Stimulated activated CD8-positive, alpha-beta memory T cell treated with anti-CD3 and anti-CD28 coated beads, Interleukin-12 subunit alpha, Interleukin-12 subunit beta, amount 100 ng/mL, for 4 hours (primary cell): Measurements from ENCODE around the gene HMCN1.

Experiments
- DNase-seq: peaks from one replicate; pipeline ENCODE4 v3.0.0-alpha.2; 2020; ENCODE audit warnings: low read depth

HMCN1 gene

DNA sequence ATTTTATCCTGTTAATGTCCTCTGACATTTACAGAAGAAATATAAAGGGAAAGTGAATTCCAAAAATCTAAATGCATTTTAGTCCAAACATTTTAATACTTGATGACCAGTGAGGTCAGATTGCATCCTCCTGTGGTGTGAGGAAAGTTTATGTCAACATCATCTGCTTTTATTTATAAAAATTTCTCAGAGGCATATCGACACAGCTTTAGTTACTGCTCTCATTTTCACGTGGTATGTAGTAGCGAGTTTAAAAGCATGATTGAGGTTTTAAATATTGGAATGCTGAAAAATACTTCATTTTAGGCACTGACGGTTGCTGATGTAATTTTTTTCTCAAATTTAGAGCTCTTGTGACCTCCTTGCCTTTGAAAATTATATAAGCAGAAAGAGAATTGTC lies 234.8 kb downstream of the HMCN1 start:
- no peak for DNase-seq

- no peak for DNase-seq
Observed at GRCh38 chr1:185969524-185969991, 235.4 kb downstream of the HMCN1 start.

- no peak for DNase-seq
Observed at GRCh38 chr1:185971688-185972087, 237.5 kb downstream of the HMCN1 start.

DNA sequence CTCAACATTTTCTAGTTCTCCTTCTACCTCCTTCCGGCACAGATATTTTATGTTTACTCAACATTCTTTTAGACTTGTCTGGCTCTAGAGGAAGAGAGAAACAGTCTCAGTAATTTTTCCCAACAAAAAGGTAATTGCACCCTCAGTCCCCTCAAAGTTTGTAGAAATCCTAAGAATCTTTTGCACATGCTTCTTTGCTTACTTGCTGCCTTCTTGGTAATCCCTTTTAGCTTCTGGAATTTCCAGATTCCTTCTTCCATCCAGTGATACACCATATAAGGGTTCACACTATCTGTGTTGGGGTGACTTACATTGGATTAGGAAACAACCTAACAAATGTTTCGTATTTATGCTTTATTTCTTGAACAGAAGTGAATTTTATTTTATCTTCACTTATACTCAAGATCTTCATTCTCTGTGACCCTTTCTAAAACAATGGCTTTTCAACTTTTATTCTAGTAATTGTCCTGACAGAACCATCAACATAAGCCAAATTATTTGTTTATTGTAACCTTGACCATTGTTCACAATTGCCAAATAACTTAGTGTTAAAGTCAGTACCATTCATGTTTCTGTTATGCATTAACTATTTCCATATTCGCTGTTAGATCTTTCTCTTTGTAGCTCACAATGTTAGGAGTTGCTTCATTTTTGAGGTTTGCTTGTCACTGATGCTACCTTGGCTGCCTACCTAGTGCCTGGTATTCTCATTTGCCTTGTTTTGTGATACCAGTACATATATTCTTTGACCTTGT lies 238.1 kb downstream of the HMCN1 start:
- no peak for DNase-seq

GRCh38 chr1:185973645-185974044 lies 239.5 kb downstream of the HMCN1 start:
- no peak for DNase-seq

DNA sequence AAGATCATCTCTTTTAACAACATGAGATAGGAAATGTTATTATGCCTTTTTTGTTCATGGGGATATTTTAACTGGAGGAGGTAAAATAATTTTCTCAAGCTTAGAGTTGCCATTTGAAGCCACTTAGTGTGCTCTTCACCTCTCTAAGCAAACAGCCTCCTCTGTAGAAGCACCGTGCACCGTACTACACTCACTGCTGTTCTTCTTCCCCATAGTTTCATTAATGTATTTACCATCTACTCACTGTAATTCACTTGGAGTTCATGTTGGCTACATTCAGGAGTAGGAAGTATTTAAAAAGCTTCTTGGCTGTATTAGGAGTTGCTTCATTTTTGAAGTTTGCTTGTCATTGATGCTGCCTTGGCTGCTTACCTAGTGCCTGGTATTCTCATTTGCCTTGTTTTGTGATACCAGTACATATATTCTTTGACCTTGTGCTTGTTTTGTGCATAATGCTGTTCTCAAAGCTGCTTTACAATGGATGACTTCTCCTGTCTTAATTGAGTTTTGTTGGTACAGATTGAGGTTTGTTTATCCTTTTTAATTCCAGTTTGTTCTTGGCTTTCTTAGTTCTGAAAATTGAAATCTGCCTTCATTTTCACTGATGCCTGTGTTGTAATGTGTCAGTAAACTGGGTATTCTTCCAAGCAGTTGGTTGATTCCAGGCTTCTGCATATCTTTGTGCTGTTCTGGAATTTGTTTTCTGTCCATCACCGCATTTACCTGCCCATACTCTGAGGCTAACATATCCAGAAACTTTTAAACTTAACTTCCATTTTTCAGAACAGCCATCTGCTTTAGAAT lies 240.4 kb downstream of the HMCN1 start:
- no peak for DNase-seq

DNA sequence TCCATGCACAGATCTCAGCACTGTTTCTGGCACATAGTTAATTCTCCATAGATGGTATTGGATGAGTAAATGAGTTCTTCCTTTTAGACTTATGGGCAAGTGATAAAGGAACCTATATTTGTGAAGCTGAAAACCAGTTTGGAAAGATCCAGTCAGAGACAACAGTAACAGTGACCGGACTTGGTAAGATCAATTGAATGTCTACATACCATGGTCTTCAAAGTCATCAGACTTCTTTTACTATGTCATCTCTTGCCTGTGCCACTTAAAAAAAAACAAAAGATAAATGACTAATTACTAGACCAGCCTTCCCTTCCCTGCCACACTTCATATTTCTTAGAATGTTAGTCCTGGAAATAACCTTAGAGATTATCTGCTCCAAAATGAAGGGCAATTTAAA lies 246.7 kb downstream of the HMCN1 start:
- DNase-seq = no peak

GRCh38 chr1:185984113-185984836 lies 250.1 kb downstream of the HMCN1 start:
- DNase-seq = no peak

DNA sequence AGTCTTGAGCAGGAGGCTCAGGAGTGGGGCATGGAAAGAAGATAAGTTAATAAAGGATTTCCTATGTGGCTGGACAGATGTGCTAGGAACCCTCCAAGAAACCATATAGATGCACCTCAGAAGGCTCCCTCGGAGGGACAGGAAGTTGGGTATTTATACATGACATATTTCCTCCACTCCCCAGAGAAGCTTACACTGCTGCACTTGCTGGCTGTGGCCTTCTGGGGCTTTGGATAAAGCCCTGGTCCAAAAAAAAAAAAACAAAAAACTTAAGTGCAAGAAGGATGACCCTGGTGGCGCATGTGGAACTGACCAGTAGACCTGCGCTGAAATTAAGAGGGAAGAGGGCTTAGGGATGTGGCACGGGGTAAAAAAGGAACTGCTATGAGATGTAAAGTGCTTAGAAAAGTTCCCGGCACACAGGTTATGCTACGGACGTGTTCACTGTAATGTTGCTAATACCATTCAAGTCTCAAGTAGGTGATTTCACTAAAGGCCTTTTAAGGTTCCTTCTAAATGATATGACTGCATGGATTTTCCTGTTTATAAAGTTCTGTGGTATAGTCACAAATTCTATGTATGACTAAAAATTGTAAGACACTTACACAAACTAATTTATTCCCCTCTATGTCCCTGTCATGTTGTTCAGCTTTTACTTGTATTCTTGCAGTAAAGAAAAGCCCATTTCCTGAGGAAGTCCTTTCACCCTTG lies 253.6 kb downstream of the HMCN1 start:
- DNase-seq = no peak

- DNase-seq = no peak
Observed at GRCh38 chr1:185990565-185990964, 256.4 kb downstream of the HMCN1 start.

DNA sequence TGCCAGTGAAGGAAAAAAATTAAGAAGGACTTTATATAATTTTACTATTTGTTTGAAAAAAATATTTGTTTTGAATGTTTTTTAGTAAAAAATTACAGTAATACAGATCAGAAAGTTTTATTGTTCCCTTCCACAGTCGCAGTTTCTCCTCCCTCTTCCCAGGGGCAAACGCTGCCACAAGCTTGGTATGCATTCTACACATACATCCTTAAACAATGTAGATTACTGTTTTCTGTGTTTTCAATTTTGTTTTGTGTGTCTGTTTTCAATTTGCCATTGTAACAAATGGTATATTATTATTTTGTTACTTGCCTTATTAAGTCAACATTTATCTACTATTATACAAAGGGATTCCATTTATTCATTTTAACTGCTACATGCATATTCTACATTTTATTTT lies 257.1 kb downstream of the HMCN1 start:
- DNase-seq = no peak

DNA sequence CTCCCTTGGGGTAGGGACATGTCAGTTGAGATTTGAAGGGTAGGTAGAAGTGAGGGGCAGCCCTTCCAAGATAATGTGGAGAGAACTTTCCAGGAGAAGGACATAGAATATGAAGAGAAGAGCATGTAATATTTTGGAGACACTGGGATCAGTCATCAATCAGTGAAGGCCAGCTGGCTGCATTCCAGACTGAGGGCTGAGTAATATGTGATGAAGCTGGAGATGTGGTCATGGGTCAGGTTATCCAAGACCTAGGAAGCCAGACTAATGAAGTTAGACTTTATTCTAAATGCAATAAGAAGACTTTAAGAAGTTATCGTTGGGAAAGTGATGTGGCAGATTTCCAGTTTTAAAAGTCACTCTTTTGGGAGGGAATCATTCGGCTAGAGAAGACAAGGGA lies 262.0 kb downstream of the HMCN1 start:
- no peak for DNase-seq

DNA sequence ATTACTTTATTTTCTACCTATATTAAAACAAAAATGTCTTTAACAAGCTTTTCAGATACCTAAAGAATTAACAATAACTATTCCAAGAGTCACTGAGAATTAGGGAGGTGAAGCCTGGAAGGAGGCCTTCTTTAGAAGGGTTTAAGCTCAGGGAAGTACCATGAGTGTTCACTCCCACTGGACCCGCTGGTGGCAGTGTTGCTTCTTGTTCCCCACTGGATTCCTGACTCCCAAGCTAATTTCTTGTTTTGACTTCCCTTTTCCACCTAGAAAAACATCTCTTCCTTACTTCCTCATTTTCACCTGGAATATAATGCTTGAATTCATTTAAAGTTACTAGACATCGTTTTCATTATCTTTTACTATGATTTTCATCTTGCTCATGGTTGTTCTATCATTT lies 264.2 kb downstream of the HMCN1 start:
- no peak for DNase-seq

DNA sequence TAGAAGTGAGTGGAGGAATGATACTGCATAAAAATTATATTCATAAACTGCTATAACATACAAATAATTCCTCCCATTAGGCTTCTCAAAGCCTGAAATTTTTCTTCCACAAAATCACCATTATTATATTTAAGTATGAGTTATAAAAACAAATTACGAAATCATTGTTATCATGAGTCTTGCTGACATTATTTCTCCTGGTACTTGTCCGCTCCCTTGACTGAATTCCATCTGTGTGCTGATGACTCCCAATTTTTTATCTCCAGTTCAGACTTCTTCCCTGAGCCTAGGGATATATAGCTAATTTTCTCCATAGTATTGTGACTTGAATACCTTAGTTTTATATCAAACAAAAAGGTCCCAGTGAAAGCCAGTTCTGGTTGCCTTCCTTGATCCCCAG lies 268.2 kb downstream of the HMCN1 start:
- DNase-seq = no peak

DNA sequence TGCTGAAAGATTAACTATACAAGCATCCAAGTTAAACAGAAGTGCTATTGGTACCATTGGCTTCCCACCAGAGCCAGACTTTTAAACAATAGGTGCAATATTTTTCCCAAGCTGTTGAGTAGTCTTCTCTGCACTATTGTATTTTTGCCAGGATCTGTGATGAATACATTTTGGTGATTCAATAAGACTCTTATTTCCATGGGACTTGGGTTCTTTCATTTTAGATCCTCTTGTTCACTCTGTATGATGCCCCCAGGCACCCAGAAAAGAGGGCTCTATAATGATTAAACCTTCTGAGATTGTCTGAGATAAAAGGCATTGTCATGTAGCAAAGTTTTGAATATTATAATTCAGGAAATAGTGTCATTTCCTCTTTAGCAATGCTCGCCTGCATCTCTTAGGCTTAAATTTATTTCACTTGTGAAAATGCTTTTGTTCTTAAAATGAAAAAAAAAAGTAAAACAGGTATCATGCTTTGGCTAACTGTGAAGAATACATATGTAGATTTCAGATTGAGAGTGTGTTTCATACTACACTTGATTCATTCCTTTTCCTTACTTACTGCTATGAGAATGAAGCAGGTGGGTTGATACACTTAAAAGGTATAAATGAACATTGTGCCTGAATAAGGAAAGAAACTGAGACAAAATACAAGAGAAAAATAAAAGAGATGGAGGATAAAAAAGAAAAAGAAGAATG lies 275.0 kb downstream of the HMCN1 start:
- no peak for DNase-seq

DNA sequence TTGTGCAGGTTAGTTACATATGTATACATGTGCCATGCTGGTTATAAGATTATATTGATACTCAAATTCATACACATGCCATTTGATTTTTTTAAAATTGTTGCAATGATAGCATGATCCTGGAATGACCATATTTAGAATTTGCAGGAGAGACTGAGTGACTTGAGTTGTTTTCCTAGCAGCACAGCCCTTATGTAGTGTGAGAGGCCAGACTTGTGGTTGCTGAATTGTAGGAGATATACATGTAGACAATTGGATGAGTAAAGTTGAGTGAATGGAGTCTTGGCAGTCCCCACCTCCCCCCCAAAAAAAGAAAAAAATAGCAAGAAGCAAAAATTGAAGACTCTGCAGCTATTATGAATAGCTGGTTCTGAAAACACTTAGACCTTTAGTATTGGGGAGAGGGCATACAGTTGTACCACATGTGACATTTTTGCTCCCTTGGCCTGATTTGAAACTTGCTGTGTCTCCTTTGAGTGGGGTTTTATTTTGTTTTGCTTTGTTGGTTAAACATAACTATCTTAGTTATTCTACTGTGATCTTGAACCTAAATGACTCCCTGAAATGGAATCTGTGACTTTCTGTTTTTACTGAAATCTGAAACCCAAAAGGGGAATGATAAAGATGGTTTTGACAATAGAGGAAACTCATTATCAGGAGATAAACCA lies 280.3 kb downstream of the HMCN1 start:
- no peak for DNase-seq

GRCh38 chr1:186016856-186017255 lies 282.7 kb downstream of the HMCN1 start:
- DNase-seq = no peak

DNA sequence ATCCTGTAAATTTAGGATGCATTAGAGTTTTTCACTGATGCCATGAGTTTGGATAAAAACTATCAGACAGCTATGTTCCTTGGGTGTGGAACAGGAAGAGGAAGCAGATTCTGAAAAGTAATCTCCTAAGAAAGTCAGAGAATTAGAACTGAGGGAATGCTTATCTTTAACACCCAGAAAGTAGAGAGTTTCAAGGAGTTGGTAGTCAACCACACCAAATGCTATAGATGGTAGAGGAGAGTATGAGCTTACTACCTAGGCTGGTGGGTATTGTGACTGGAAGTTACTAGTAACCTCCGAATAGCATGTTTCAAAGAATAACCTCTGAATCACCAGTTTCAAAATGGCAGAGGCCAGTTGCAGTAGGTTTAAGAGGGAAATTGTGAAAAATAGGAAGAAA lies 288.0 kb downstream of the HMCN1 start:
- DNase-seq = no peak

DNA sequence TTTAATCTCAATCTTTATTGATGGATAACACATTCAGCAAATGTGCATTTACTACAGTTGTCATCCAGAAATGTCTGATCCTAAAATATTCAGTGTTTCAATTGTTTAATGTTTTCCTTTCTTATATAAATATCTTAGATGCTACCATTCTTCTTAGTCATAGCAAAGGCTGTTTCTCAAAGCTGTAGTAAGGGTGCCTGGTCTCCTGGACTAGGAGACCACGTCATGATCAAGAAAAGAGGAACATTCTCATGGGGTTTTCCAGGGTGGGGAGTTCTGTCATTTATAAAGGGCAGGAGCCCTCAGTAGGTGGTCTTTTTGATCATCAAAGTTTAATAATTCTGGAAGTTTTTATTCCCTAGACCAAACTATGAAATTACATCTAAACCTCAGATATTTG lies 292.8 kb downstream of the HMCN1 start:
- no peak for DNase-seq

DNA sequence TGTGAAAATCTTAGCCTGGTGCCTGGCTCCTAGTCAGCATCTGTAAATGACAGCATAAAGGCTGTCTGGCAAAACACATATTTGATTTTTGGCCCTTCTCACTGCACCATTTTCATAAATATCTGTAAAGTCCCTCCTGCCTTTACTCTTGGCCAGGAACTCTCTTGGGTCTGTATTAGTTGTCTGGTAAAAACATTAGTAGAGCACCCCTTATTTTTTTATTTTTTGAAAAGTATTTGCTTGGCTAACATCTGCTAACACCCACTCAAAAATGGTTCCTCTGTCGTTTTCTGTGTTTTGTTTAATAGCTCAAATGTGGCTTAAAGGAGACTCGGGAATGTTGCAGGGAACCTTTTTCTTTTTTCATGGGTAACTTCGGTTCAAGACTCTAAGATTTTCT lies 293.4 kb downstream of the HMCN1 start:
- DNase-seq = no peak

GRCh38 chr1:186030453-186030852 lies 296.3 kb downstream of the HMCN1 start:
- DNase-seq = no peak
